ENCODE data around the gene ETS2.
A peak's percentile ranks its signal among the peaks of the same experiment; 100 is the strongest.

ETS2 gene

DNA sequence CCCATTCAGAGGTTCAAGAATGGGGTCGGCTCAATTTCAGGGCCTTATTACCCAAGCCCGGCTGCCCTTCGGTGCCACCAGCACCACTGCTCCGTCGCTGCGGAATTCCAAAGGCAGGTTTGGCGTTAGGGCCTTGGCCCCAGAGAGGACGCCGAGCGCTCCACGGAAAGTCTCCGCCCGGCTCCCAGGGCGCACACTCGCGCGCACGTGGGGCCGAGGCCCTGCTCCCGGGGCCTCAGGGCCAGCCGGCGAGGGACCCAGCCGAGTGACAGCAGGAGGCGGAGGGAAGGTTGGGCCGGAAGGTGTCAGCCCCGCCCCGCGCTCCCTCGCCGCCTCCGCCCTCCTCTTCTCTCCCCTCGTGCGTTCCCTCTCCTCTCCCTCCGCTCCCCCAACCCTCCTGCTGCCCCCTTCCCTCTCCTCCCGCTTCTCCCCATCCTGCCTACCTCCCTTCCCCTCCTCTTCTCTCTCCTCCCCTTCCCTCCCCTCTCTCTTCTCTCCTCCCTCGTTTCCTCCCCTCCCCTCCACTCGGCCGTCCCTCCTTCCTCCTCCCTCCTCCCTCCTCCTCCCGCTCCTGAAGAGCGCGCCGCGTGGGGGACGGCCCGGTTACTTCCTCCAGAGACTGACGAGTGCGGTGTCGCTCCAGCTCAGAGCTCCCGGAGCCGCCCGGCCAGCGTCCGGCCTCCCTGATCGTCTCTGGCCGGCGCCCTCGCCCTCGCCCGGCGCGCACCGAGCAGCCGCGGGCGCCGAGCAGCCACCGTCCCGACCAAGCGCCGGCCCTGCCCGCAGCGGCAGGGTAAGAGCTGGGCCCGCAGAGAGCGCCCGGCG lies at the start of gene ETS2:
Gene ETS2, plus strand, starts transcription at position 602 of the 825 bp plus-strand sequence. CDS start 4,106 bp downstream, outside the sequence.
- DNase-seq = peak; percentile 74

DNA sequence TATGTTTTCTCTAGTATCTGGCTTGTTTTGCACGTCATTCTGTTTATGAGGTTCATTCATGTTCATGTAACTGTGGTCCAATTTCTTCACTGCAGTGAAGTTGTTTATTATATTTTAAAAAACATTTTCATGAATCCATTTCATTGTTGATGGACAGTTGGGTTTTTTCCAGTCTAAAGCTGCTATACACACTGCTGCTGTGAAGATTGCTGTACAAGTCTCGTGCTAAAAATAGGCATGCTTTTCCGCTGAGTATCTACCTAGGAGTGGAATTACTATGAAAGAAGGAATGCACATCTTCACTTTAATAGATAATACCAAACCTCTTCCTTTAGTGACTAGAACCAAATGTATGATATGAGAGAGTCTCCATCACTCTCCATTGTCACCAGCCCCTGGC lies 49.0 kb upstream of the ETS2 start:
- DNase-seq = no peak

DNA sequence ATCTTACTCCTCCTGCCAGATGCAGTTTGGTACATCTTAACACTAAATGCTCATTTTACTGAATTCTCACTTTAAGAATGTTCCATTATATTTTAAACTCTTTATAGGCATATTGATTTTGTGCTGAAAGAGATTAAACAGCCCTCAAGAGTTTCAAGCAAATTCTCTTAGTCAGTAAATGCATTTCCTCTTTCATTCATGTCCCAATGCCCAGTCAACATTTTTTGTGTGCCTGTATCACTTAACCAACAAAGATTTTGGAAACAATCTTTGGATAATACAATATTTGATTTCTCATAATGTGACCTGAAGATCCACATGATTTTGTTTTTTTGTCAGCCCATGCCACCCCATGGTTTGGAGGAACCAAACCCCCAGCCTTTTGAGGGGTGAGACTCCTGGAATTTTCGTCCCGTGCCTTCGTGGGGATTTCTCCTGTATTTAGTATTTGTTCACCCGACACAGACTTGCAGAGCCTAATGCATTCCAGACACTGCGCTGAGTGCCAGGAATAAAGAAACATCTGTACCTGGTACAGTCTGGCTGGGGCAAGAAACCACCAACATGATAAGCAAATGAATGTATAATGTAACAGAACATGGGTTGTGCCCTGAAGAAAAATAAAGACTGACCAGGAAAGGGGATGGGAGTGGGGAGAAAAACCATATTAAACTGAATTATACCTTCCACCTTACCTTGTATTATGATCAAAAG lies 47.1 kb upstream of the ETS2 start:
- no peak for DNase-seq

DNA sequence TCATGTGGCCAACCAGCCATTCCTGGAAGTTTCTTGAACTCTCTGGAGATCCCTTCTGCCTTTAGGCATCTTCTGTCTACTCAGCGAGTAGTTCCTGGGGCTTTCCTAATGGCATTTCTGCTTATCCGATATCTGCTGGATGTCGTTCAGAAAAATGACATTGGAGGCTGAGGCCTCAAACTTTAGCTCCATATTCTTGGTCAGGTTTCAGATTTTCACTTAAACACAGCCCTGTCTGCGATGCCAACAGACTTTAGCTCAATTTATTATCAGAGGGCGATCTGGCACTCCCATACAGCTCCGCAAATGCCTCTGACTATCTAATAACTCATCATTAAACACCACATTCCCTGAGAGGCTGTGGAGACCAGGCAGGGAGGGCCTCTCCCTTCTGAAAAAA lies 46.3 kb upstream of the ETS2 start:
- no peak for DNase-seq

DNA sequence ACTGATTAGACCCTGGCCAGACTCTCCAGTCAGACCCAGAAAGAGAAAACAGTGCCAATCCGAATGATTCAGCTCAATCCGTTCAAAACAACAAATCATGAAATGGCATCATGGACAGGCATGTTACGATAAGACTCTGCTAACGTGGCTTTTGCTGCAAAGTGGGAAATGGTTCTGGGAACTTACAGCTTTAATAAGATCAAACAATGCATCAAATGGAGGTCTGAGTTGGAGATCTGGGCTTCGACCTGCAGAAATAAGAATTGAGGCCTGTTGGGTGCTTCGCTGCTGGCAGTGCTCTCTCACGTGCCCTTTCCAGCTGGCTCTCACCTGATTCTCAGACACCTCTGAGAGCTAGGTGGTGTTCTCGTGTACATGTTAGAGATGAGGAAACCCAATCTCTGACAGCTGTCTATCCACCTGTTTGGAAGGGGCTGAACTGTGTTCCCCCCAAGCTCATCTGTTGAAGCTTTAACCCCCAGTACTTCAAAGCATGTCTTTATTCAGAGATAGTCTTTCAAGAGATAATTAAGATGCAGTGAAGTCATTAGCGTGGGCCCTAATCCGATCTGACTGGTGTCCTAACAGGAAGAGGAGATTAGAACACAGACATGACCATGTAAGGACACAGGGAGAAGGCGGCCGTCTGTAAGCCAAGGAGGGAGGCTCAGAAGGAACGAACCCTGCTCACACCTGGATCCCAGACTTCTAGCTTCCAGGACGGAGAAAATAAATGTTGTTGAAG lies 45.5 kb upstream of the ETS2 start:
- no peak for DNase-seq

DNA sequence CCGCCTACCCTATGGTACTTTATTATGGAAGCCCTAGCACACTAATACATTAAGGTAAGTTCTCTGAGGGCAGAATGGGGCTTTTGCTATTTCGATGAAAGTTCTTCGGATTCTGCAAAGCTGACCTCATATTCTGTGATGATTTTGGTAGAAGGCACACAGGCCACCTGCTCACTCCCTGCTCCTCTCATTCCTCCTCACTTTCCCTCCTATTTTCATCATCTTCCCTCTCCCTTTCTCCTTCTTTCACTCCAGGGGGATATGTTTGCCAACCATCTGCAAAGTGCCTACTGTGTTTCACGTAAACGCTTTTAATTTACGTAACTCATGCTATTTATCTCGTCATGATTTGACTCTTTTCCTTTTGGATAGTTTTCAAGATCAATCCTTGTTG lies 45.0 kb upstream of the ETS2 start:
- DNase-seq = no peak

DNA sequence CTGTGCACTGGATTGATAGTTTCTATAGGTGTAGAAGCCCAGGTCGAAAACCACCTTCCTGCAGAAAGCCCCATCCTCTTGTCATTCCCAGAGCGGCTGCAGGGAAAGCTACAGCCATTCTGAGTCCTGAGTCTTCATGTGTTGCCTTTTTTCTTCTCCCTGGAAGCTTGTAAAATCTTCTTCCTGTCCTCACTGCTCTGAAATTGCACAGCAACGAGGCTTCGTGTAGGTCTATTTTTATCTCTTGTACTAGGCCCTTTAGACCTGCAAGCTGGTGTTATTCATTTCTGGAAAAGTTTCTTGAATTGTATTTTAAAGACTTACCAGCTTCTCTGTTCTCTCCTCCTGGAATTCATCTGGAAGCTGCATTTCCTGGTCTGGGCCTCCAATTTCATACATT lies 44.2 kb upstream of the ETS2 start:
- no peak for DNase-seq

DNA sequence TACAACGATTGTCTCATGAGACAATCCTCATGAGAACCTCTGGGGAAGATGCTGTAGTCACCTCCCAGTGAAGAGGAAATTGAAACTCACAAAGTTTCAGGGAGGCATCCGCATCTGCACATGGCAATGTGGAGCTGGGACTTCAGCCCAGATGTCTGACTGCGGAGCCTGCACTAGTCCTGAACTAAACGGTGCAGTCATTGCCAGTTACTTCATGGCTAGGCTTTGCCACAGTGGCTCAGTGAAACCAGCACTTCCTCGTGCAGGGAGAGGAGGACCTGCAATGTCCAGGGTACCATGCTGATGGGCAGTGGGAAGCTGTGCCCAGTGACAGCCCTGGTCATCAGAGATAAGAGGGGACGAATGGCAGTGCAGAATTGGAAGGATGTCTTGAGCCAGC lies 40.7 kb upstream of the ETS2 start:
- no peak for DNase-seq

DNA sequence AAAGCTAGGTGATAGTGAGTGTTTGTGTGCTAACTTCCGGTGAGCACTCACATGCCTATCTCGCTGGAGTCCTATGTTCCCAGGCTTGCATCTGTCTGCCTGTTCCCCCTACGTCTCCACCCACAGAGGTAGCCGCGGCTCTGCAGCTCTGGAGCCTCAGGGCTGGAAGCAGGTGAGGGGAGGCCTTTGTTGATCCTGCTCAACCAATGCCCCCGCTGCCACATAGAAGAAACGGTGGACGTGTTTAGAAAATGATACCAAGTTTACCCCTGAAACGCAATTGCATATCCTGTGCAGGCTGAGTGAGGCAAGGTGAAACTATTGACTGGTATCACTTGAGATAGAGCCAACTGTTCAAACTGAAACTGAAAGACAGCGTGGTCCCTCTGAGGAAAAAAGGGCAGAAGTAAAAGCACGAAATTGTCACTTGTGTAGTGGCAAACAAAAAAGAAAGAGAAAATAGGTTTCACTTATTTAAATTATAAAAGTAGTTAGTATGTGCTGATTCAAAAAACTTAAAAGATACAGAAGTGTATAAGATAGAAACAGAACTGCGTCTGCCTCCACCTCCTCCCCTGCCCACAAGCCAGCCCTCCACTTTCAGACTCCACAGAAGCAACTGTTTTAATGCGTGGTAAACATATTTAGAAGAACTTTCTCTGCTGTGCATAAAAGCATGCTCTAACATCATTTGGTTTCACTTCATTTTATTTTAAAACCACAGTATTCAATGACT lies 38.6 kb upstream of the ETS2 start:
- peak; percentile 74 for DNase-seq

DNA sequence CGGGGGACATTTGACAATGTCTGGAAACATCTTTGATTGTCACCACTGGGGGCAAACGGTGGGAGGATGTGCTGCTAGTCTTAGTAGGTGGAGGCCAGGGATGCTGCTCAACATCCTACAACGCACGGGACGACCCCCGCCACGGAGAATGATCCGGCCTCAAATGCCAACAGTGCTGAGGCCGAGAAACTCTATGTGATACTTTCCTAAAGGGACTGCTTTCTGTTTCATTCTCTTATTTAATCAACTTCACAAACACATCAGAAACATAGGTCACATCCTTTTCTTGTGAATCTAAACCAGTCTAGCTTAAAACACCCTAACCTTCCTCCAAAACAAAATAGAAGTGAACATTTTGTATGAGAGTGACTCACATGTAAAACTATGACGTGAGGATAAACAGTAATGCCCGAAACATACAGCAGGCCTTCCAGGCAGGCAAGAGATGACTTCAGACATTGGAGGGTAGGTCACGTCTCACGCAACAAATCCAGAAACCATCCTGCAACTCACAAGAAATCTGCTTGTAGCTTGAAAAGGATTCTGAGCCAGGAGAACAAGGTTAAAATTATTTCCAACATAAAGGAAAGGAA lies 37.2 kb upstream of the ETS2 start:
- peak; percentile 72 for DNase-seq

DNA sequence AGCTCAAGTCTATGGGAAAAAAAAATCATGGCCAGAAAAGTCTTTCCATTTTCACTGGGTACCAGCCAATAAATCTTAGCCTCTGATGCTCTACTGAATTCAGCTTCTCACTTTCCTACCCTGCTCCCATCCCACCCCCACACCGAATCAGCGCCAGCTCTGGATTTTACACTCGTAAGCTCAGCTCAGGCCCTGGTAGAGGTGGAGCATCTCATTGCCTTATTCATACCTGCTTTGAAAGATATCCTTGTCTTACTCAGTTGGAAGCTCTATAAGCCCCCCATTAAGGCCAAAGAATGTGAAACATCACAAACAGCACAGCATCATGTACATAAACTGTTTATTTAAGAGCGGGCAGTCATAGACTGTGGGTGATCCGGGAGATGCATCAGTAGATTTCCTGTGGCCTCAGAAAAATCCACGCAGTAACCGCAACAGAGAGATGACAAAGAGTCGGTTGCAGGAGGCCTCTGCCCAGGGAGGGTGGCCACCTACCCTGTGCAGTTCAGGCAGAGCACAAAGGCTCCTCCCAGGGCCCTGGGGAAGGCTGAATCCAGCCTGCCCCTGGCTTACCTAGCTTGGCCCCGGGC lies 36.4 kb upstream of the ETS2 start:
- peak; percentile 17 for DNase-seq

DNA sequence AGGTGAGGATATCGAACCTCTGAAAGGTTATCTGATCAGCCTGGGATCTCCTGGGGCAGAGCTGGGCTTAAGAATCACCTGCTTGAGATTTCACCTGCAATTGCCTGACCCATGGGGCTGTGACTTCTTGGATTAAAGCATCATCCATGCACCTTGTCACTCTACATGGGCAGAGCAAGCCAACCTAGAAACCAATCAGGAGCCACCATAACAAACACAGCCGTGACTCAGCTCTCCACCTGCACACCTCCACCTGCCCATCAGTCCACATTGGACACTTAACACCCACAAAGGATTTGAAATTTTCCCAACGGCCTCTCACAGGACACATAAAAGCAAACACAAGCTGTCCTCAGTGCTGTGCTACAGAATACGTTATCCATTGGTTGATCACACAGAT lies 35.1 kb upstream of the ETS2 start:
- no peak for DNase-seq

DNA sequence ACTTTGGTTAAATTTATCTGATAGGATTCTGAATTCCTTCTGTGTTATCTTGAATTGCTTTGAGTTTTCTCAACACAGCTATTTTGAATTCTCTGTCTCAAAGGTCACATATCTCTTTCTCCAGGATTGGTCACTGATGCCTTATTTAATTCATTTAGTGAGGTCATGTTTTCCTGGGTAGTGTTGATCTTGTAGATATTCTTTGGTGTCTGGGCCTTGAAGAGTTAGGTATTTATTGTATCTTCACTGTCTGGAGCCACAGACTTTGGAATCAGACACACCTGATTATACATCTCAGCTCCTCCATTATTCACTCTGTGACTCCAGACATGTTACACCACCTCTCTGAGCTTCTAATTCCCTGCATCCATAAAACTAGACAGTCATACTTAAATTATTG lies 34.2 kb upstream of the ETS2 start:
- DNase-seq = no peak

DNA sequence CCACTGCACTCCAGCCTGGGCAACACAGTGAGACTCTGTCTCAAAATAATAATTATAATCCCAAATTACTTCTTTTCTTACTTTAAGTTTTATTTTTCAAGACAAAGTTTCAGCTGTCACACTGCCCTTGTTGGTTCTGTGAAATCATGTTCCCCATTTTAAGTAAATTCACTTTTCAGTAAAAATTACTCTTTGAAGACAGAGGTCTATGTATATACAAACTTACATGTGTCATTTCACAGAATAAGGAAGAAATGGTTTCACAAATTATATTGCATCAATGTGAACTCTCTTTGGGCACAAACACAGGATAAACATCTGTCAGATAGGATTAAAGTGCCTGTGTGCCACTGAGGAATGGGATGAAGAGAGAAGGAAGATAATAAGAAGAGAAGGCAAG lies 33.1 kb upstream of the ETS2 start:
- no peak for DNase-seq

DNA sequence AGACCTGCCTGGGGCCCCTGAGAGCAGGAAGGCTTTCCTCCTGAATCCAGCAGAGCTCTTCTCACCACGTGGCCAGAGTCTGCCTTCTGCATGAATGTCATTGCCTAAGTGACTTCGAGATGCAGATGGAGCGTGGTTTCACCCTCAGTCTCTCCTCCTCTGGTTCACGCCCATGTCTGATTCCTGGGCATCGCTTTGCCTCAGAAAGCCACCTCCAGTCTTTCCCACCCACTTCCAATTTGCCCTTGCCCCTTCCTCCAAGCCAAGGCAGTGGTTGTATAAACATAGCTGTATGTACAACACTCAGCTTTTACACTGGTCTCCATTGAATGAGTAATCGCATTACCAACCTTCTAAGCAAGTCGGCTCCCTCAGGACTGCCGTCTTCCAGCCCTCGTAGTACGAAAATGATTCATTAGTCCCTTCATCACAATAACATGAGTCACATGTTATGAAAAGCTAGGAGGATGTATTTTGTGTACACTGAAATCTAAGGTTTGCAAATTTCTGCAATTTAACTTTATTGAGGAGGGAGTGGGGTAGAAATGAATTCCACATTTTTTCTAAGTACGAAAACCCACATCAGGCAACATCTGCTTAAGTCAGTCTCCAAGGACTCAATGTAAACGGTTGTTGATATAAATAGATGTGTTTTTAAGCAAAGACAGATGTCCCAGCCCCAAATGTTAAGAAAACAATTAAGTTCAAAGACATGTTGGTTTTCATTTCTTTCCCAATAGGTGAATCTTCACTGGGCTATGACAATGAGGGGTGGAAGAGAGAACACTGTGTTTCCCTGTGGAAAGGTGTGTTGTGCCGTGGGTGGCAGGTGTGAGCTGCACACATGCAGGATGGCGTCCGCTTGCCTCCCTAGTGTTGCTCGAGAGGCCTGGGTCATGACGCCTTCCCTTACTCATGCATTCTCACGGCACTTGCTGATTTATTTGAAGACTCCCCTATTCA lies 32.3 kb upstream of the ETS2 start:
- DNase-seq = peak; percentile 39

DNA sequence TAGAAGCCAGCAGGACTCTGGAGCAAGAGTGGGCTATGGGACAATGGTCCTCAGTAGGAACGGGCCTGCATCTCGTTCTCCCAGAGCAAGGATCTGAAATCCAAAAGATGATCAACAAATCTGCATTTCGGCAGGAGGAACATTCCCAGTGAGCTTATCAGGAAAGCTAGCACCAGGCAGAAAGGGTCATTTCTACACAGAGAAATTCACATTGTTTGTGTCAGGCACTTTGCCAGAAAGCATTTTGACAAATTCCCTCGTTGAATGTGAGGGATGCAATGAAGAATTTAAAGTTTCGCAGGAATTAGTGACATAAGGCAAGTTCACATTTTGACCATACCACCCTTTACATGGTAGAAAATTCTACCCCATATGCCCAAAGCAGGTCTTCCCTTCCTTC lies 31.6 kb upstream of the ETS2 start:
- DNase-seq = no peak

DNA sequence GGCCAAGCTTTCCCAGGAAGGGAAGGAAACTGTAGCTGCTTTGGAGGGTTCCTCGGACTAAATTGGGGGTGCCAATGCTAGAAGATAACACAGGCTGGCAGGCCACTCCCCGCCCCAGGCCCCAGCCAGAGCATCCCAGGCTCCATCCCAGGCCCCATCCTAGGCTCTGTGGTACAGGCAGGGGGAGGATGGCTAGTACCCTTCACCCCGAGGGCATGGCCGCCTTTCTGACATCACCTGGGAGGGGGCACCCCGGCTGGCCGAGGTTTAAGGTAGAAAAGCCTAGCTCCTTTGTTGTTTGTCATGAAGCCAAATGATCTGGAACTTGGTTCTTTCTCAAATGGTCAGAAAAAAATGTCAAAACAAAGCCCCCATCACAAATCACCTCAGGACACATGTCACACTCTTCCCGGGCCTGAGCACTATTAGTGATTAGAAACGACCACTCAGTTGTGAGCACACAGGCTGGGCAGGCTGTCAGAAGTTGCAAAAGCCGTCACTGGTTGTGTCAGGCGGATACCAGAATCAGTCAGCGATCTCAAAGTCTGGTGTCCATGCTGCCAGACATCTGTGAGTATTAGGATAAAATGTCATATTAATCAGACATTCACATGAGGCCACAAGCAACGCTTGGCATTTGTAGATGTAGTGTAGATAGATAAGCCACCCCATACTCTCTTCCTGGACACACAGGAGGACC lies 31.0 kb upstream of the ETS2 start:
- no peak for DNase-seq

DNA sequence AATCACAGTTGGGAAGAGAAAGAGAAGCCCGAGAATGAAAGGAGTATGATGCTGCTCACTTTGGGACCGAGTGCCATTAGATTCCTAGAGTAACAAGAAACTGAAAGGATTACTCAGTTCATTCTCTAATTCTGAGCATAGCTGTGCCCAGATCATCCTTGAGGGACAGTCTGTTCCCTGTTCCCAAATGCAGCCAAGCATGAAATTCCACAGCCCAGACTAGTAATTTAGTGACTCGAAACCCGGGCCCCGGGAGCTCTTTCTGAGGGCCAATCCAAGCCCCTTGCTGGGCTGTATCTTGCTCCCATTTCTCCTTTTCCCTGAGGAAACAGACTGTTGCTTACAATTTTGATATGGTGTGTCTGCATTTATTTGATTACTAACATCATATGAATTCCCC lies 30.0 kb upstream of the ETS2 start:
- no peak for DNase-seq

DNA sequence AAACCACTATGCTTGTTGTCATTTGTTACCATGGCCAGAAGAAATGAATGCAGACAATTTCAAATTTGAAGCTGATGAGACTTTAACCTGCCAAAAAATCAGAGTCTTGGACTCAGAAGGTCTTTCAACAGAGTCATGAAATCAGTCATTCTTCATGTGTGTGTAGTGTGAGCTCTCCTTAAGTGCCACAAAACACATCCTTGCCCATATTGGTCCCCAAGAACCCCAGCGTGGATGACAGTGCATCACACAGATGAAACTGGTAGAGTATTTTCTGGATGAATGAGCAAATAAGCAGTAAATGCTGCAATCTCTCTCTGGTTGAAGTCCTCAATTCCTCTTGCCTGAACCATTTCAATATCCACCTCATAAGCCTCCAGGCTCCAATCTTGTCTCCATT lies 28.7 kb upstream of the ETS2 start:
- no peak for DNase-seq

DNA sequence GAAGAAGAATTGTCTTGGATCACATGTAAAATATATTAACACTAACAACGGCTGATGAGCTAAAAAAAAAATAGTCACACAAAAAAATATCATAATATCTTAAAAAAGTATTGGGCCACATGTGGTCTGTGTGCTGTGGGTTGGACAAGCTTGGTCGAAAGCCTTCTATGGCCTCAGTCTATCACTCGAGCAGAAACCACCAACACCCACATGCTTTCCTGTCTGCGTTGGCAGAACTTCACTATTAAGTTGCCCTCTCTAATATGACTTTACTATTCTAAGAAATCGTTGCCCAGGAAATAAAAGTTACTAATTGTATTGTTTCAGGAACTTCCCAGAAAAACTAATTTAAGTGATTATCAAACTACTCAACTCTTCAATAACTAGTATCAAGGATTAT lies 28.2 kb upstream of the ETS2 start:
- peak; percentile 20 for DNase-seq

All from activated naive CD4-positive, alpha-beta T cell treated with Interleukin-2 at 50 U/mL for 16 hours (primary cell).